Stimulated activated CD4-positive, alpha-beta T cell treated with anti-CD3 and anti-CD28 coated beads, TNF-alpha, amount 100 ng/mL, for 1 hour (primary cell): Measurements from ENCODE around the gene AP4M1.
A peak's percentile ranks its signal among the peaks of the same experiment; 100 is the strongest.

ENCODE experiments used
- DNase-seq, 3 donors: peaks; one replicate each; pipeline ENCODE4 v3.0.0-alpha.2; 2020; ENCODE audit warnings: low read depth in 3 of 3, low spot score in 1 of 3

The AP4M1 gene

GRCh38 chr7:100087055-100087750 is 14.2 kb upstream of the AP4M1 start:
- DNase-seq = no peak

- DNase-seq = no peak
These were observed 13.3 kb upstream of the AP4M1 start for GRCh38 chr7:100088095-100088620.

DNA sequence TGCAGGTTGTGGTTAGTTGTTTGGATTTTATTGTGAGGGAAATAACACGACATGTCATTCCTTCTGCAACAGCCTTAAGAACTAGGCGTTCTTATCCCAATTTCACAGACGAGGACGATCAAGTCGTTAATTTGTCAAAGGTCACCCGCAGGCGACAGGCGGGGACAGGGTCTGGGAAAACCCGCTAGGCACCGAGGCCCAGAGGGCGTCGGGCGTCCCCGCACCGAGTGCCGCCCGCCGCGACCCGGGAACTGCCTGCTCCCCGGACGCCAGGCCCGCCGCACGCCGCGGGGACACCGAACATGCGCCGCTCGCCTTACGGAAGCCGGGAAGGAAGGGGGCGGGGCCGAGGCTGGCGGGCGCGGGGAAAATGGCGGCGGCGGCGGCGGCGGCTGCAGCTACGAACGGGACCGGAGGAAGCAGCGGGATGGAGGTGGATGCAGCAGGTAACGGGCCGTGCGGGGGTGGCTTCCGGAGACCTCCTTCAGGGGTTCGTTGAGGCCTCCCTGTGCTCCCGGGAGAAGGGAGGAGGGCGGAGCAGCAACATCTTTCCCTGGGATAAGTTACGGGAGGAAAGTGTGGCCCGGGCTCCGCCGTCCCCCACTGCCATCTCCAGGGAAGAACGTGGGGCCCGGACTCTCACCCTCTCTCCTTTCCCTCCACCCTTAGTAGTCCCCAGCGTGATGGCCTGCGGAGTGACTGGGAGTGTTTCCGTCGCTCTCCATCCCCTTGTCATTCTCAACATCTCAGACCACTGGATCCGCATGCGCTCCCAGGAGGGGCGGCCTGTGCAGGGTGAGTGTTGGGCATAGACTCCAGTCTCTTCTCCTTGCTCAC is 12.6 kb upstream of the AP4M1 start, which contains the start of gene COPS6:
Gene COPS6 (plus strand): TSS at position 349 of the 837 bp plus-strand sequence. CDS start 22 bp downstream, at position 371.
- peak; percentile 63 to 90 (median 73) for DNase-seq

- no peak for DNase-seq
These were observed 11.8 kb upstream of the AP4M1 start for GRCh38 chr7:100089458-100090196.

GRCh38 chr7:100090527-100091410 is 10.7 kb upstream of the AP4M1 start:
- DNase-seq = no peak

- DNase-seq = no peak
These were observed 9.8 kb upstream of the AP4M1 start for GRCh38 chr7:100091411-100092181.

DNA sequence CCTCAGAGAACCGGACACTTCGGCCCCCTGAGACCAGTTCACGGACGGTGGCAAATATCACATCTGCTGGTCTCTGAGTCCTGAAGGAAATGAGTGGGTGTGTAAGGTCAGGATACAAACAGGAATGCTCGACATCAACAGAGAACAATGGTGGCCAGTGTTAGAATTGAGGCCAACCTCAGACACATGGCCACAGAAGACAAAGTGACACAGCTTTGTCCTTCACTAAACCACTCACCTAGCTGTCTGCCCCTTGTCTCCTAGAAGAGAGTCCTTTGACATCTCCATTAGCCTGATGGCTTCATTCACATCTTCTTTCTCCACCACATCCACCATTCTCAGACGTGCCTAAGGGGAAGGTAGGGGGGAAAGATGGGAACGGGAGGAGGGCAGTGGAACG is 8.4 kb upstream of the AP4M1 start:
- DNase-seq = no peak

GRCh38 chr7:100093498-100093897 is 7.9 kb upstream of the AP4M1 start:
- no peak for DNase-seq

GRCh38 chr7:100093925-100094486 is 7.4 kb upstream of the AP4M1 start:
- DNase-seq = no peak

- no peak for DNase-seq
These were observed 6.2 kb upstream of the AP4M1 start for GRCh38 chr7:100095289-100095688.

- no peak for DNase-seq
These were observed 5.7 kb upstream of the AP4M1 start for GRCh38 chr7:100095704-100096103.

- no peak for DNase-seq
These were observed 2.5 kb upstream of the AP4M1 start for GRCh38 chr7:100098913-100099312.

- DNase-seq = no peak
These were observed 2.0 kb upstream of the AP4M1 start for GRCh38 chr7:100099452-100099851.

- DNase-seq = peak; percentile 56 to 73 (median 69)
These were observed 925 bp upstream of the AP4M1 start for GRCh38 chr7:100100420-100101015.

GRCh38 chr7:100102950-100103840 is 1.8 kb downstream of the AP4M1 start:
- DNase-seq = no peak

- DNase-seq = no peak
These were observed 4.1 kb downstream of the AP4M1 start for GRCh38 chr7:100105534-100105933.

- DNase-seq = no peak
These were observed 5.2 kb downstream of the AP4M1 start for GRCh38 chr7:100106633-100107032.
